HL-60 (cell line): Measurements from ENCODE around the gene PCK1.

Experiments
- DNase-seq, 2 experiments: peaks; one replicate each; pipeline ENCODE4 v3.0.0-alpha.2; 2010 to 2020; ENCODE audit warnings: low read depth in 1 of 2, low spot score in 1 of 2
- H3K27ac ChIP-seq: fragments of 250-450 bp; sonication (Bioruptor Pico); replicated peaks from 2 replicates; pipeline ENCODE4 v1.5.1; 2020; ENCODE audit warnings: mild to moderate bottlenecking, moderate library complexity
- H3K27me3 ChIP-seq: fragments of 250-450 bp; sonication (Bioruptor Pico); 2 replicates; pipeline ENCODE4 v1.5.1; 2021; ENCODE audit warnings: mild to moderate bottlenecking, moderate library complexity; ENCODE audit not compliant: insufficient read depth, poor library complexity, severe bottlenecking
- H3K4me3 ChIP-seq: replicated peaks from 2 replicates; pipeline ENCODE4 v1.5.1; 2011; ENCODE audit warnings: mild to moderate bottlenecking, control low read depth, low read length; ENCODE audit not compliant: insufficient read depth
- GABPA ChIP-seq: IDR thresholded peaks from 2 replicates; pipeline ENCODE4 v1.6.1; 2012; ENCODE audit warnings: low read depth
- POLR2AphosphoS5 ChIP-seq: IDR thresholded peaks from 2 replicates; pipeline ENCODE4 v1.6.1; 2012; ENCODE audit warnings: low read depth
- SPI1 ChIP-seq: IDR thresholded peaks from 2 replicates; pipeline ENCODE4 v1.6.1; 2012; ENCODE audit warnings: low read depth, mild to moderate bottlenecking, borderline replicate concordance
- TF ChIP-seq, protein P1 (sequence below): IDR thresholded peaks from 2 replicates; pipeline ENCODE4 v1.6.1; 2012; ENCODE audit warnings: low read depth; ENCODE audit not compliant: insufficient replicate concordance
- TF ChIP-seq, protein P2 (sequence below): IDR thresholded peaks from one replicate; pipeline ENCODE4 v1.5.1; 2011; ENCODE audit warnings: low read length, control low read depth, inconsistent platforms; ENCODE audit not compliant: insufficient read depth

PCK1 gene

DNA sequence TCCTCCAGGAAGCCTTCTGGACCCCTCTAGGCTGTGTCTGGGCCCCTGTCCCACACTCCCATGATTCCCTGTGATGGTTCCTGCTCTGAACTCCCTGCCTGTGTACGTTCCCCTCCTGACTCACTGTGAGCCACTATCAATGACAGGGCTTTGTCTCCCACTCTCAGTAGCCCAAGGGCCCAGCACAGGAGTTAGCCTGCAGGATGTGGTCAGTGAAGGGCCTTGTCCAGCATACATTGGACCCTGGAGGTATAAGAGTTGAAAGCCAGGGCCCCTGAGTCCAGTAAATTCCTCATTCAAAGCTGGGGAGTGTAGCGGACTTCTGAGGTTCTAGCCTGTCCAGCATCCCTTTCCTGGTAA, 40.3 kb downstream of the PCK1 start:
- no peak overlapping the region for H3K4me3 ChIP-seq
- H3K27ac ChIP-seq, result no peak overlapping the region
- TF ChIP-seq, protein P1, sequence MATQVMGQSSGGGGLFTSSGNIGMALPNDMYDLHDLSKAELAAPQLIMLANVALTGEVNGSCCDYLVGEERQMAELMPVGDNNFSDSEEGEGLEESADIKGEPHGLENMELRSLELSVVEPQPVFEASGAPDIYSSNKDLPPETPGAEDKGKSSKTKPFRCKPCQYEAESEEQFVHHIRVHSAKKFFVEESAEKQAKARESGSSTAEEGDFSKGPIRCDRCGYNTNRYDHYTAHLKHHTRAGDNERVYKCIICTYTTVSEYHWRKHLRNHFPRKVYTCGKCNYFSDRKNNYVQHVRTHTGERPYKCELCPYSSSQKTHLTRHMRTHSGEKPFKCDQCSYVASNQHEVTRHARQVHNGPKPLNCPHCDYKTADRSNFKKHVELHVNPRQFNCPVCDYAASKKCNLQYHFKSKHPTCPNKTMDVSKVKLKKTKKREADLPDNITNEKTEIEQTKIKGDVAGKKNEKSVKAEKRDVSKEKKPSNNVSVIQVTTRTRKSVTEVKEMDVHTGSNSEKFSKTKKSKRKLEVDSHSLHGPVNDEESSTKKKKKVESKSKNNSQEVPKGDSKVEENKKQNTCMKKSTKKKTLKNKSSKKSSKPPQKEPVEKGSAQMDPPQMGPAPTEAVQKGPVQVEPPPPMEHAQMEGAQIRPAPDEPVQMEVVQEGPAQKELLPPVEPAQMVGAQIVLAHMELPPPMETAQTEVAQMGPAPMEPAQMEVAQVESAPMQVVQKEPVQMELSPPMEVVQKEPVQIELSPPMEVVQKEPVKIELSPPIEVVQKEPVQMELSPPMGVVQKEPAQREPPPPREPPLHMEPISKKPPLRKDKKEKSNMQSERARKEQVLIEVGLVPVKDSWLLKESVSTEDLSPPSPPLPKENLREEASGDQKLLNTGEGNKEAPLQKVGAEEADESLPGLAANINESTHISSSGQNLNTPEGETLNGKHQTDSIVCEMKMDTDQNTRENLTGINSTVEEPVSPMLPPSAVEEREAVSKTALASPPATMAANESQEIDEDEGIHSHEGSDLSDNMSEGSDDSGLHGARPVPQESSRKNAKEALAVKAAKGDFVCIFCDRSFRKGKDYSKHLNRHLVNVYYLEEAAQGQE, result no peak
- TF ChIP-seq, protein P2, sequence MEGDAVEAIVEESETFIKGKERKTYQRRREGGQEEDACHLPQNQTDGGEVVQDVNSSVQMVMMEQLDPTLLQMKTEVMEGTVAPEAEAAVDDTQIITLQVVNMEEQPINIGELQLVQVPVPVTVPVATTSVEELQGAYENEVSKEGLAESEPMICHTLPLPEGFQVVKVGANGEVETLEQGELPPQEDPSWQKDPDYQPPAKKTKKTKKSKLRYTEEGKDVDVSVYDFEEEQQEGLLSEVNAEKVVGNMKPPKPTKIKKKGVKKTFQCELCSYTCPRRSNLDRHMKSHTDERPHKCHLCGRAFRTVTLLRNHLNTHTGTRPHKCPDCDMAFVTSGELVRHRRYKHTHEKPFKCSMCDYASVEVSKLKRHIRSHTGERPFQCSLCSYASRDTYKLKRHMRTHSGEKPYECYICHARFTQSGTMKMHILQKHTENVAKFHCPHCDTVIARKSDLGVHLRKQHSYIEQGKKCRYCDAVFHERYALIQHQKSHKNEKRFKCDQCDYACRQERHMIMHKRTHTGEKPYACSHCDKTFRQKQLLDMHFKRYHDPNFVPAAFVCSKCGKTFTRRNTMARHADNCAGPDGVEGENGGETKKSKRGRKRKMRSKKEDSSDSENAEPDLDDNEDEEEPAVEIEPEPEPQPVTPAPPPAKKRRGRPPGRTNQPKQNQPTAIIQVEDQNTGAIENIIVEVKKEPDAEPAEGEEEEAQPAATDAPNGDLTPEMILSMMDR, result no peak
- TF ChIP-seq GABPA (no peak), SPI1 (no peak), POLR2AphosphoS5 (no peak)
- DNase-seq, result no peak
- peaks cover 8% of the 10 kb centered on the region for H3K27me3 ChIP-seq

DNA sequence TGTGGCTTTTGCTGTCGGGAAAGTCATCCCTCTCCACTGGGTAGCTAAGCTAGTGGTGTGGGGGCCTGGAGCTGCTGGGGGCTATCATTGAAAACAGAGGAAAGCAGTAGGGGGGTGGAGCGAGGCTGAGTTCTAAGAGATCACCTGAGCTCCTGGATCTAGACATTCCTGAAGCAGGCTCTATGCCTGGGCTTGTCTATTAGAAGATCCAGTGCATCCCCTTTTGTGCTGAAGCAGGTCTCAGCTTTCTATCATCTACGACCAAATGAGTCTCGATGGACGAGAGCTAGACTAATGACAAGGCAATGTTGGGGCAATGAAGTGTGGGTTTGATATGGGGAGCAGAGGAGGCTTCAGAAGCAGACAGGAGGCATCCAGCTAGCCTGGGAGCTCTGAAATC, 40.8 kb downstream of the PCK1 start:
- no peak for DNase-seq
- Histone ChIP-seq H3K4me3 (no peak overlapping the region), H3K27ac (no peak overlapping the region), H3K27me3 (peaks cover 9% of the 10 kb centered on the region)
- no peak for TF ChIP-seq POLR2AphosphoS5
- no peak for TF ChIP-seq SPI1
- TF ChIP-seq, protein P2, result no peak
- TF ChIP-seq GABPA, result no peak
- TF ChIP-seq, protein P1, result no peak

DNA sequence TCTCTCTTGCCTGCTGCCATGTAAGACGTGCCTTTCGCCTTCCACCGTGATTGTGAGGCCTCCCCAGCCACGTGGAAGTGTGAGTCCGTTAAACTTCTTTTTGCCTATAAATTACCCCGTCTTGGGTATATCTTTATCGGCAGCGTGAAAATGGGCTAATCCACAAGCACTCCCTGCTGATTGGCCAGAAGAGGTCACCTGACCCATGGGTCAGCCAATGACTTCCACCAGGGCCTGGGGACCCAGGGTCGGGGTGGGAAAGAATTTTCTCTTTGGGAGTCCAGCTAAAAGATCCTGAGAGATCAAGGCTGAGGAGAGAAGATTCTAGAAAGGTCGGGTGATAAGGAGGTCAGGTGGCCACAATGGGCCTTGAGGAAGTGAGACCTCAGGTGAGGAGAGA, 42.2 kb downstream of the PCK1 start:
- H3K27me3 ChIP-seq, result peaks cover 8% of the 10 kb centered on the region
- DNase-seq, result no peak
- no peak overlapping the region for H3K4me3 ChIP-seq
- no peak overlapping the region for H3K27ac ChIP-seq
- TF ChIP-seq SPI1, result no peak
- TF ChIP-seq, protein P2, result no peak
- no peak for TF ChIP-seq POLR2AphosphoS5
- TF ChIP-seq, protein P1, result no peak
- TF ChIP-seq GABPA, result no peak
